ENCODE measurements around the gene FER. TPM values are rescaled to one million over a fixed set of nuclear protein-coding genes. Genes with fewer than 3 reads are reported as not detected.
"Not testable (repeated sequence)": the region's sequence is repeated elsewhere in the genome, so short reads cannot be mapped to it uniquely, and the experiment has no call there.

The FER gene
- total and polyA plus RNA-seq, 5 donors from 2014 or later, result 3.9 to 12.0 (median 5.9) TPM

GRCh38 chr5:108820983-108821382, 73.3 kb downstream of the FER start:
- no peak overlapping the region for H3K27ac Mint-ChIP-seq
- no peaks in the 10 kb centered on the region for H3K27me3 ChIP-seq (ENCODE audit: control insufficient read depth, insufficient read depth, low read length)
- DNase-seq, result no peak
- ATAC-seq (ENCODE audit: low read depth in 2 of 2), result no peak
- no peak overlapping the region for H3K4me3 Mint-ChIP-seq
- H3K36me3 Mint-ChIP-seq, result peaks cover 6% of the 10 kb centered on the region
- H3K36me3 ChIP-seq (ENCODE audit: control insufficient read depth, insufficient read depth, low read length), result no peaks in the 10 kb centered on the region
- H3K27me3 Mint-ChIP-seq, result no peaks in the 10 kb centered on the region
- no peaks in the 10 kb centered on the region for H3K4me1 ChIP-seq (ENCODE audit: control insufficient read depth, insufficient read depth, low read length, poor library complexity, severe bottlenecking)
- H3K4me1 Mint-ChIP-seq, result peaks cover 0 to 4% (median under 1%) of the 10 kb centered on the region in 4 donors
- H3K9me3 ChIP-seq (ENCODE audit: control insufficient read depth in 2 of 2, low read length in 2 of 2), result no peaks in the 10 kb centered on the region
- no peak overlapping the region for H3K4me3 ChIP-seq (ENCODE audit: low read depth, low read length)
- H3K27ac ChIP-seq (ENCODE audit: insufficient read depth, low read length, poor library complexity, severe bottlenecking), result no peak overlapping the region
- H3K9me3 Mint-ChIP-seq, result peaks cover 0 to 8% (median 0%) of the 10 kb centered on the region in 7 donors

DNA sequence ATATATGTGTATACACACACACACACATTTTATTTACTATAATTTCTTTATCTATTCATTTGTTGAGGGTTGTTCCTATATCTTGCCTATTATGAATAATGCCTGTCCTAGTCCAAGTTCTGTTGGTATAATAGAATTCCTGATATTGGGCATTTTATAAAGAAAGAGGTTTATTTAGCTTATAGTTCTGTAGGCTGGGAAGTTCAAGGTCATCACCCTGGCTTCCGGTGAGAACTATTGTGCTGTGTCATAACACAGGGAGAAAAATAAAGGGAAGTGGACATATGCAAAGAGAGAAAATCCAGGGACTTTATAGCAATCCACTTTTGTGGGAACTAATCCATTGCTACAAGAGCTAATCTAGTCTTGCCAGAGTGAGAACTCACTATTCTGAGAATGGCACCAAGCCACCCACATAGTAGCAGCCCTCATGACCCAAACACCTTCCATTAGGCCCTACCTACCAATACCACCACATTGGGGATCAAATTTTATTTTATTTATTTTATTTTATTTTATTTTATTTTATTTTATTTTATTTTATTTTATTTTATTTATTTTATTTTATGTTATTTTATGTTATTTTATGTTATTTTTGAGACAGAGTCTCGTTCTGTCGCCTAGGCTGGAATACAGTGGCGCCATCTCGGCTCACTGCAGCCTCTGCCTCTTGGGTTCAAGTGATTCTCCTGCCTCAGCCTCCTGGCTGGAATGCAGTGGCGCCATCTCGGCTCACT, 74.7 kb downstream of the FER start:
- no peaks in the 10 kb centered on the region for H3K4me1 ChIP-seq (ENCODE audit: control insufficient read depth, insufficient read depth, low read length, poor library complexity, severe bottlenecking)
- H3K4me1 Mint-ChIP-seq, result peaks cover 0 to 4% (median under 1%) of the 10 kb centered on the region in 4 donors
- no peaks in the 10 kb centered on the region for H3K27me3 ChIP-seq (ENCODE audit: control insufficient read depth, insufficient read depth, low read length)
- DNase-seq, result no peak
- H3K9me3 Mint-ChIP-seq, result peaks cover 0 to 8% (median 0%) of the 10 kb centered on the region in 7 donors
- no peaks in the 10 kb centered on the region for H3K27me3 Mint-ChIP-seq
- H3K27ac Mint-ChIP-seq, result no peak overlapping the region
- peaks cover 6% of the 10 kb centered on the region for H3K36me3 Mint-ChIP-seq
- H3K9me3 ChIP-seq (ENCODE audit: control insufficient read depth in 2 of 2, low read length in 2 of 2), result no peaks in the 10 kb centered on the region
- no peak overlapping the region for H3K27ac ChIP-seq (ENCODE audit: insufficient read depth, low read length, poor library complexity, severe bottlenecking)
- no peak for ATAC-seq (ENCODE audit: low read depth in 2 of 2)
- no peaks in the 10 kb centered on the region for H3K36me3 ChIP-seq (ENCODE audit: control insufficient read depth, insufficient read depth, low read length)
- no peak overlapping the region for H3K4me3 Mint-ChIP-seq
- H3K4me3 ChIP-seq (ENCODE audit: low read depth, low read length), result no peak overlapping the region

GRCh38 chr5:108827131-108827530, 79.4 kb downstream of the FER start:
- Mint-ChIP-seq H3K9me3 (peaks cover 0 to 2% (median 0%) of the 10 kb centered on the region in 7 donors), H3K27ac (no peak overlapping the region), H3K4me1 (peaks cover 0 to 2% (median 0%) of the 10 kb centered on the region in 4 donors), H3K4me3 (no peak overlapping the region), H3K27me3 (no peaks in the 10 kb centered on the region), H3K36me3 (peaks cover 3% of the 10 kb centered on the region)
- ATAC-seq (ENCODE audit: low read depth in 2 of 2) (no peak), DNase-seq (no peak)
- no peaks in the 10 kb centered on the region for H3K9me3 ChIP-seq (ENCODE audit: control insufficient read depth in 2 of 2, low read length in 2 of 2)
- no peaks in the 10 kb centered on the region for H3K27me3 ChIP-seq (ENCODE audit: control insufficient read depth, insufficient read depth, low read length)
- no peak overlapping the region for H3K4me3 ChIP-seq (ENCODE audit: low read depth, low read length)
- no peak overlapping the region for H3K27ac ChIP-seq (ENCODE audit: insufficient read depth, low read length, poor library complexity, severe bottlenecking)
- H3K36me3 ChIP-seq (ENCODE audit: control insufficient read depth, insufficient read depth, low read length), result no peaks in the 10 kb centered on the region
- no peaks in the 10 kb centered on the region for H3K4me1 ChIP-seq (ENCODE audit: control insufficient read depth, insufficient read depth, low read length, poor library complexity, severe bottlenecking)

- no peak for DNase-seq
- ATAC-seq (ENCODE audit: low read depth in 2 of 2), result no peak
- no peaks in the 10 kb centered on the region for H3K9me3 ChIP-seq (ENCODE audit: control insufficient read depth in 2 of 2, low read length in 2 of 2)
- no peak overlapping the region for H3K27ac Mint-ChIP-seq
- H3K4me3 ChIP-seq (ENCODE audit: low read depth, low read length), result no peak overlapping the region
- H3K27me3 Mint-ChIP-seq, result no peaks in the 10 kb centered on the region
- H3K4me1 ChIP-seq (ENCODE audit: control insufficient read depth, insufficient read depth, low read length, poor library complexity, severe bottlenecking), result no peaks in the 10 kb centered on the region
- no peaks in the 10 kb centered on the region for H3K9me3 Mint-ChIP-seq
- peaks cover 4% of the 10 kb centered on the region for H3K36me3 Mint-ChIP-seq
- no peak overlapping the region for H3K27ac ChIP-seq (ENCODE audit: insufficient read depth, low read length, poor library complexity, severe bottlenecking)
- no peaks in the 10 kb centered on the region for H3K27me3 ChIP-seq (ENCODE audit: control insufficient read depth, insufficient read depth, low read length)
- peaks cover 0 to under 1% (median 0%) of the 10 kb centered on the region in 4 donors for H3K4me1 Mint-ChIP-seq
- no peaks in the 10 kb centered on the region for H3K36me3 ChIP-seq (ENCODE audit: control insufficient read depth, insufficient read depth, low read length)
- no peak overlapping the region for H3K4me3 Mint-ChIP-seq
Observed at GRCh38 chr5:108830705-108831276, 83.1 kb downstream of the FER start.

GRCh38 chr5:108836492-108836891, 88.8 kb downstream of the FER start:
- Mint-ChIP-seq H3K27me3 (no peaks in the 10 kb centered on the region), H3K27ac (no peak overlapping the region)
- no peak for DNase-seq

GRCh38 chr5:108842260-108842941, 94.7 kb downstream of the FER start:
- ATAC-seq (ENCODE audit: low read depth in 2 of 2); DNase-seq; H3K36me3 ChIP-seq (ENCODE audit: control insufficient read depth, insufficient read depth, low read length); H3K4me3 ChIP-seq (ENCODE audit: low read depth, low read length); H3K9me3 ChIP-seq (ENCODE audit: control insufficient read depth in 2 of 2, low read length in 2 of 2); H3K27me3 Mint-ChIP-seq; H3K4me3 Mint-ChIP-seq; H3K27ac ChIP-seq (ENCODE audit: insufficient read depth, low read length, poor library complexity, severe bottlenecking); H3K4me1 ChIP-seq (ENCODE audit: control insufficient read depth, insufficient read depth, low read length, poor library complexity, severe bottlenecking); H3K9me3 Mint-ChIP-seq; H3K4me1 Mint-ChIP-seq; H3K27me3 ChIP-seq (ENCODE audit: control insufficient read depth, insufficient read depth, low read length): not testable (repeated sequence)
- Mint-ChIP-seq H3K36me3 (peaks cover 10% of the 10 kb centered on the region), H3K27ac (peak overlapping the region in 1 of 3 donors; percentile 70)

More at GRCh38 chr5:108836492-108836891, 88.8 kb downstream of the FER start:
- no peak overlapping the region for H3K27ac ChIP-seq (ENCODE audit: insufficient read depth, low read length, poor library complexity, severe bottlenecking)
- no peaks in the 10 kb centered on the region for H3K36me3 ChIP-seq (ENCODE audit: control insufficient read depth, insufficient read depth, low read length)
- no peak overlapping the region for H3K4me3 ChIP-seq (ENCODE audit: low read depth, low read length)
- no peak for ATAC-seq (ENCODE audit: low read depth in 2 of 2)
- Mint-ChIP-seq H3K36me3 (peaks cover 9% of the 10 kb centered on the region), H3K9me3 (peaks cover 0 to 4% (median 0%) of the 10 kb centered on the region in 7 donors), H3K4me3 (no peak overlapping the region), H3K4me1 (no peaks in the 10 kb centered on the region)
- H3K4me1 ChIP-seq (ENCODE audit: control insufficient read depth, insufficient read depth, low read length, poor library complexity, severe bottlenecking), result no peaks in the 10 kb centered on the region
- no peaks in the 10 kb centered on the region for H3K27me3 ChIP-seq (ENCODE audit: control insufficient read depth, insufficient read depth, low read length)
- no peaks in the 10 kb centered on the region for H3K9me3 ChIP-seq (ENCODE audit: control insufficient read depth in 2 of 2, low read length in 2 of 2)

GRCh38 chr5:108851129-108851528, 103.4 kb downstream of the FER start:
- H3K4me1 ChIP-seq (ENCODE audit: control insufficient read depth, insufficient read depth, low read length, poor library complexity, severe bottlenecking); H3K27ac ChIP-seq (ENCODE audit: insufficient read depth, low read length, poor library complexity, severe bottlenecking); H3K4me1 Mint-ChIP-seq; H3K4me3 Mint-ChIP-seq; ATAC-seq (ENCODE audit: low read depth in 2 of 2); H3K36me3 Mint-ChIP-seq; H3K27ac Mint-ChIP-seq; H3K36me3 ChIP-seq (ENCODE audit: control insufficient read depth, insufficient read depth, low read length); H3K4me3 ChIP-seq (ENCODE audit: low read depth, low read length); H3K27me3 ChIP-seq (ENCODE audit: control insufficient read depth, insufficient read depth, low read length); H3K9me3 Mint-ChIP-seq; H3K9me3 ChIP-seq (ENCODE audit: control insufficient read depth in 2 of 2, low read length in 2 of 2); H3K27me3 Mint-ChIP-seq; DNase-seq: not testable (repeated sequence)
